Panc1 (cell line): ENCODE data around the gene ELAVL1. TPM values are rescaled to one million over a fixed set of nuclear protein-coding genes. Genes with fewer than 3 reads are reported as not detected.

Experiments
- ATAC-seq: fragments of 200-7000 bp; cut with Tn5 transposase; 2 replicates; pipeline ENCODE4 v1.9.1; 2020; ENCODE audit warnings: mild to moderate bottlenecking, moderate library complexity
- BruUV-seq: library from RNA; stranded (reverse); fragments of 400-500 nt; replicated peaks from 2 replicates; lab custom pipeline; 2021; lab: Mats Ljungman, UMichigan
- CTCF ChIA-PET: fragments of 300-600 bp; sonication (Branson Sonifier 250); formaldehyde crosslinking; loops from one replicate; lab custom pipeline; 2022; ENCODE audit warnings: antibody characterized with exemption; lab: Charles Lee
- POLR2A ChIA-PET: fragments of 300-600 bp; sonication (Branson Sonifier 250); formaldehyde crosslinking; loops from one replicate; lab custom pipeline; 2022; ENCODE audit warnings: antibody characterized with exemption; lab: Charles Lee
- DNase-seq: peaks from one replicate; pipeline ENCODE4 v3.0.0-alpha.2; 2010; ENCODE audit warnings: low read depth, low spot score
- H3K27ac ChIP-seq: 2 replicates; pipeline ENCODE4 v1.5.1; 2011; ENCODE audit warnings: mild to moderate bottlenecking, low read length, inconsistent platforms
- H3K27me3 ChIP-seq: fragments of 200-500 bp; sonication (Bioruptor generic); 2 replicates; pipeline ENCODE4 v1.6.0; 2014; ENCODE audit warnings: low read length, inconsistent platforms; ENCODE audit not compliant: control insufficient read depth, insufficient read depth
- H3K36me3 ChIP-seq: fragments of 200-500 bp; sonication (Bioruptor generic); 2 replicates; pipeline ENCODE4 v1.5.1; 2014; ENCODE audit warnings: inconsistent platforms, mild to moderate bottlenecking, low read length, moderate library complexity; ENCODE audit not compliant: control insufficient read depth, insufficient read depth
- H3K4me1 ChIP-seq: 2 replicates; pipeline ENCODE4 v1.5.1; 2011; ENCODE audit warnings: inconsistent platforms, mild to moderate bottlenecking, low read length, moderate library complexity; ENCODE audit not compliant: control insufficient read depth, insufficient read depth
- H3K4me3 ChIP-seq, 2 experiments: 2 replicates each; pipeline ENCODE4 v1.5.1; 2011 to 2012; ENCODE audit warnings: low read depth in 2 of 2, low read length in 2 of 2, mild to moderate bottlenecking in 2 of 2, inconsistent platforms in 1 of 2, moderate library complexity in 1 of 2
- H3K9me3 ChIP-seq: fragments of 200-500 bp; sonication (Bioruptor generic); 2 replicates; pipeline ENCODE4 v1.5.1; 2014; ENCODE audit warnings: low read depth, mild to moderate bottlenecking, inconsistent platforms, low read length, moderate library complexity; ENCODE audit not compliant: control insufficient read depth, insufficient read depth
- POLR2AphosphoS5 ChIP-seq: IDR thresholded peaks from 2 replicates; pipeline ENCODE4 v1.6.1; 2012; ENCODE audit warnings: mild to moderate bottlenecking, low read depth, low read length, moderate library complexity
- SIN3A ChIP-seq: IDR thresholded peaks from 2 replicates; pipeline ENCODE4 v1.6.1; 2012; ENCODE audit warnings: low read depth, mild to moderate bottlenecking, low read length, moderate library complexity, borderline replicate concordance; ENCODE audit not compliant: insufficient read depth
- TCF7L2 ChIP-seq: IDR thresholded peaks from 2 replicates; pipeline ENCODE4 v1.6.1; 2011; ENCODE audit warnings: mild to moderate bottlenecking, low read depth, low read length, inconsistent platforms
- in situ Hi-C: cut with HindIII; loops from 2 replicates; pipeline ENCODE4 v1.10.0; 2016; ENCODE audit warnings: low sequenced_read_pairs, low pct_unique_long_range_greater_than_20kb
- intact Hi-C: fragments of 100-400 bp; cut with micrococcal nuclease; formaldehyde crosslinking; loops from one replicate; pipeline ENCODE4 v1.10.0; 2022; ENCODE audit not compliant: unreplicated experiment
- total RNA-seq: library from RNA; stranded (reverse); gene quantifications from one replicate; pipeline ENCODE4 v1.2.1, GENCODE V29; 2021; ENCODE audit not compliant: unreplicated experiment
- TF ChIP-seq, protein P1 (sequence below), 2 experiments: IDR thresholded peaks; 2 replicates each; pipeline ENCODE4 v1.6.1; 2011 to 2012; ENCODE audit warnings: low read depth in 2 of 2, control low read depth in 1 of 2, low read length in 1 of 2, mild to moderate bottlenecking in 1 of 2, moderate library complexity in 1 of 2; ENCODE audit not compliant: insufficient read depth in 1 of 2
- TF ChIP-seq, protein P2 (sequence below): fragments of 450-650 bp; IDR thresholded peaks from 2 replicates; pipeline ENCODE4 v1.5.1; 2017; ENCODE audit warnings: mild to moderate bottlenecking

ELAVL1 gene
- total RNA-seq, 1 experiment from 2014 or later: 123 TPM

DNA sequence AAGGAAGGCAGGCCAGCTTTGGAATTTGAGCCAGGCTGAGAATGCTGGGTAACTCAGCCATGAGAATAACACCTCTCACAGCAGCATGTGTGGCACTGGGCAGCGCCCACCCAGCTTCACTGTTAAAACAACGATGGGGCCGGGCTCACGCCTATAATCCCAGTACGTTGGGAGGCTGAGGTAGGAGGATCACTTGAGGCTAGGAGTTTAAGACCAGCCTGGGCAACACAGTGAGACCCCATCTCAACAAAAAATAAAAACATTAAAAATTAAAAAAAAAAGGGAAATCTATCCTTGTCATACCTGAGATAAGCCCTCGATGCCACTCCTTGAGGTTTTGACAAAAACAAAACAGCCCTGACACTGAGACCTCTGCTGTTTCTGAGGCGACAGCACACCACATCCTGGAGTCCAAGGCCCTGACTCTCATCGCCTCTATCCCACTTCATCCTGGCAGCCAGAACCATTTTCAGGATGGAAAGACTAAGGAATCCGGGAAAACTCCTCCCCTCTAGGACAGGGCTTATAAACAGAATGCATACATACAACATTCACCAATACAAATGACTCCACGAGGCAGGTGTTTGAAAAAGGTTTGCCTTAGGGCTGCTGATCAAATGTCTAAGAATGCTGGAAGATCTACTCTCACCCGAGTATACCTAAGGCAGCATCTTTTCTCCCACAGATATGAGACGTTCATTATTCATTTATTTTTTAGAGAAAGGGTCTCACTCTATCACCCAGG lies 39.3 kb downstream of the ELAVL1 start:
- Histone ChIP-seq H3K36me3 (0 out of 2 replicates have a peak, but pooled peaks cover 3% of the 10 kb centered on the region), H3K4me1 (no peaks in the 10 kb centered on the region), H3K27ac (no peak overlapping the region), H3K9me3 (no peaks in the 10 kb centered on the region), H3K4me3 (no peak overlapping the region), H3K27me3 (no peaks in the 10 kb centered on the region)
- no peak for ATAC-seq
- POLR2A ChIA-PET: no interaction called here
- no TSS peak for BruUV-seq
- intact Hi-C loops: no loop called here
- no peak for DNase-seq
- in situ Hi-C loops: no loop called here
- CTCF ChIA-PET: interaction anchor here (0.6 kb wide), 1 partner anchor 150 kb away, joined by 3 read pairs; no protein-coding TSS in a partner anchor
- TF ChIP-seq TCF7L2 (no peak), POLR2AphosphoS5 (no peak), SIN3A (no peak)
- TF ChIP-seq, protein P1, sequence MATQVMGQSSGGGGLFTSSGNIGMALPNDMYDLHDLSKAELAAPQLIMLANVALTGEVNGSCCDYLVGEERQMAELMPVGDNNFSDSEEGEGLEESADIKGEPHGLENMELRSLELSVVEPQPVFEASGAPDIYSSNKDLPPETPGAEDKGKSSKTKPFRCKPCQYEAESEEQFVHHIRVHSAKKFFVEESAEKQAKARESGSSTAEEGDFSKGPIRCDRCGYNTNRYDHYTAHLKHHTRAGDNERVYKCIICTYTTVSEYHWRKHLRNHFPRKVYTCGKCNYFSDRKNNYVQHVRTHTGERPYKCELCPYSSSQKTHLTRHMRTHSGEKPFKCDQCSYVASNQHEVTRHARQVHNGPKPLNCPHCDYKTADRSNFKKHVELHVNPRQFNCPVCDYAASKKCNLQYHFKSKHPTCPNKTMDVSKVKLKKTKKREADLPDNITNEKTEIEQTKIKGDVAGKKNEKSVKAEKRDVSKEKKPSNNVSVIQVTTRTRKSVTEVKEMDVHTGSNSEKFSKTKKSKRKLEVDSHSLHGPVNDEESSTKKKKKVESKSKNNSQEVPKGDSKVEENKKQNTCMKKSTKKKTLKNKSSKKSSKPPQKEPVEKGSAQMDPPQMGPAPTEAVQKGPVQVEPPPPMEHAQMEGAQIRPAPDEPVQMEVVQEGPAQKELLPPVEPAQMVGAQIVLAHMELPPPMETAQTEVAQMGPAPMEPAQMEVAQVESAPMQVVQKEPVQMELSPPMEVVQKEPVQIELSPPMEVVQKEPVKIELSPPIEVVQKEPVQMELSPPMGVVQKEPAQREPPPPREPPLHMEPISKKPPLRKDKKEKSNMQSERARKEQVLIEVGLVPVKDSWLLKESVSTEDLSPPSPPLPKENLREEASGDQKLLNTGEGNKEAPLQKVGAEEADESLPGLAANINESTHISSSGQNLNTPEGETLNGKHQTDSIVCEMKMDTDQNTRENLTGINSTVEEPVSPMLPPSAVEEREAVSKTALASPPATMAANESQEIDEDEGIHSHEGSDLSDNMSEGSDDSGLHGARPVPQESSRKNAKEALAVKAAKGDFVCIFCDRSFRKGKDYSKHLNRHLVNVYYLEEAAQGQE (IDR thresholded peaks at IDR 0.05; ENCODE audit: insufficient read depth in 1 of 2, low read depth in 2 of 2, low read length in 1 of 2): no peak
- TF ChIP-seq, protein P2, sequence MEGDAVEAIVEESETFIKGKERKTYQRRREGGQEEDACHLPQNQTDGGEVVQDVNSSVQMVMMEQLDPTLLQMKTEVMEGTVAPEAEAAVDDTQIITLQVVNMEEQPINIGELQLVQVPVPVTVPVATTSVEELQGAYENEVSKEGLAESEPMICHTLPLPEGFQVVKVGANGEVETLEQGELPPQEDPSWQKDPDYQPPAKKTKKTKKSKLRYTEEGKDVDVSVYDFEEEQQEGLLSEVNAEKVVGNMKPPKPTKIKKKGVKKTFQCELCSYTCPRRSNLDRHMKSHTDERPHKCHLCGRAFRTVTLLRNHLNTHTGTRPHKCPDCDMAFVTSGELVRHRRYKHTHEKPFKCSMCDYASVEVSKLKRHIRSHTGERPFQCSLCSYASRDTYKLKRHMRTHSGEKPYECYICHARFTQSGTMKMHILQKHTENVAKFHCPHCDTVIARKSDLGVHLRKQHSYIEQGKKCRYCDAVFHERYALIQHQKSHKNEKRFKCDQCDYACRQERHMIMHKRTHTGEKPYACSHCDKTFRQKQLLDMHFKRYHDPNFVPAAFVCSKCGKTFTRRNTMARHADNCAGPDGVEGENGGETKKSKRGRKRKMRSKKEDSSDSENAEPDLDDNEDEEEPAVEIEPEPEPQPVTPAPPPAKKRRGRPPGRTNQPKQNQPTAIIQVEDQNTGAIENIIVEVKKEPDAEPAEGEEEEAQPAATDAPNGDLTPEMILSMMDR: no peak

DNA sequence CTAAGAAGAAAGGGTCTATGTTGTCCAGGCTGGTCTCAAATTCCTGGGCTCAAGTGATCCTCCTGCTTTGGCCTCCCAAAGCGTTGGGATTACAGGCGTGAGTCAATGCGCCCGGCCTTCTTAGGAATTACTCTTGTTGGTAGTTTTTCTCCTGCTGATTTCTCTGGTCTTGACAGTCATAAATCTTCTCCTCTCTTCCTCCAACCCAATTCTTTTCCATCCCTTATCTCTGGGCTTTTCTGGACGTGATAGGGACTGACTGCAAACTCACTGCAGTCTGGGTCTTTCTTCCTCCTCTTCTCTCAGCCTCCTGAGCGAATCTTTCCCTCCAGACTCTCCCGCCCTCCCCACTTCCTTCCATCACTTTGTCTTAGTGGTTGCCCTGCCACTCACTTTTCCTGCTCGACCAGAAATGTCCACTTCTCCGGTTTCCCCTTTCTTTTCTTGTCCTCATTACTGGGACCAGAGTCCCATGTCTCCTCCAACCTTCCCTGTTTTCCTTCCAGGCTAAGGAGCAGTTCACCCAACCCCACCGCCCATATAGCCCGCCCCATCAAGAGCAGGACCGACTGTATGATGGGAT lies 40.1 kb downstream of the ELAVL1 start:
- TF ChIP-seq, protein P2: no peak
- no peak for TF ChIP-seq SIN3A
- TF ChIP-seq, protein P1 (IDR thresholded peaks at IDR 0.05; ENCODE audit: insufficient read depth in 1 of 2, low read depth in 2 of 2, low read length in 1 of 2): no peak
- TF ChIP-seq POLR2AphosphoS5: no peak
- no peak for TF ChIP-seq TCF7L2
- in situ Hi-C loops (no loop called here), intact Hi-C loops (no loop called here)
- no peaks in the 10 kb centered on the region for H3K27me3 ChIP-seq
- no peaks in the 10 kb centered on the region for H3K4me1 ChIP-seq
- no peak overlapping the region for H3K4me3 ChIP-seq
- ATAC-seq (no peak), DNase-seq (no peak)
- H3K27ac ChIP-seq: no peak overlapping the region
- peaks cover 3% of the 10 kb centered on the region; the same call in 1 of the 2 replicates for H3K36me3 ChIP-seq
- ChIA-PET POLR2A (no interaction called here), CTCF (no interaction called here)
- no TSS peak for BruUV-seq
- no peaks in the 10 kb centered on the region for H3K9me3 ChIP-seq
